ENCODE results near the gene KMT5B. TPM values are rescaled to one million over a fixed set of nuclear protein-coding genes. Genes with fewer than 3 reads are reported as not detected.

Gene KMT5B
- total and polyA plus RNA-seq, 2 of the 13 experiments (the other 11 are each of a cell fraction or from before 2014, with no cell fraction given): 17.6 to 23.7 TPM

GRCh38 chr11:68107689-68108088, 105.4 kb downstream of the KMT5B start (continued):
- TF ChIP-seq ZNF407 (CRISPR knock-in tag; IDR thresholded peaks at IDR 0.05; ENCODE audit: not compliant biosample characterization) (no peak), ZIK1 (CRISPR knock-in tag; IDR thresholded peaks at IDR 0.05; ENCODE audit: borderline replicate concordance, low read depth) (no peak), SOX13 (IDR thresholded peaks at IDR 0.05) (no peak), SOX13 (CRISPR knock-in tag; conservative IDR thresholded peaks at IDR 0.05 in 1 of 2, IDR thresholded peaks at IDR 0.05 in 1 of 2) (peak in 1 of 2 experiments; percentile 73; a peak in 2 of 4 replicates), CEBPB (IDR thresholded peaks at IDR 0.05; ENCODE audit: borderline replicate concordance, low read depth, low read length) (peak; percentile 31; the same call in 1 of the 2 replicates), SRSF1 (optimal IDR thresholded peaks at IDR 0.05; ENCODE audit: low read depth, low read length) (no peak), TEF (CRISPR knock-in tag; IDR thresholded peaks at IDR 0.05) (no peak), NAIF1 (CRISPR knock-in tag; IDR thresholded peaks at IDR 0.05; ENCODE audit: borderline replicate concordance) (peak; percentile 72; the same call in 1 of the 2 replicates), ZNF720 (CRISPR knock-in tag; IDR thresholded peaks at IDR 0.05) (no peak), GATAD1 (CRISPR knock-in tag; IDR thresholded peaks at IDR 0.05) (no peak), ZNF615 (CRISPR knock-in tag; IDR thresholded peaks at IDR 0.05; ENCODE audit: borderline replicate concordance) (no peak), FOXA3 (CRISPR knock-in tag; IDR thresholded peaks at IDR 0.05) (peak; percentile 73), DBP (CRISPR knock-in tag; IDR thresholded peaks at IDR 0.05; ENCODE audit: not compliant biosample characterization) (no peak), THRA (CRISPR knock-in tag; IDR thresholded peaks at IDR 0.05; ENCODE audit: borderline replicate concordance) (no peak), ZNF614 (CRISPR knock-in tag; IDR thresholded peaks at IDR 0.05; ENCODE audit: borderline replicate concordance) (peak; percentile 25; the same call in 1 of the 2 replicates)

All from HepG2 (cell line).